ENCODE data around the gene SERPINA7.
"Not testable (repeated sequence)": the region's sequence is repeated elsewhere in the genome, so short reads cannot be mapped to it uniquely, and the experiment has no call there.

SERPINA7 gene

GRCh38 chrX:106038625-106039024 is at the start of gene SERPINA7:
Gene SERPINA7, minus strand, starts transcription at chrX:106038727. Its CDS starts 1,669 bp downstream, at chrX:106037058.
- DNase-seq = no peak

GRCh38 chrX:106069048-106069447 is 30.5 kb upstream of the SERPINA7 start:
- DNase-seq = no peak

- no peak for DNase-seq
These were observed 11.5 kb upstream of the SERPINA7 start for GRCh38 chrX:106050054-106050453.

- DNase-seq = no peak
These were observed 3.8 kb upstream of the SERPINA7 start for GRCh38 chrX:106042296-106042695.

GRCh38 chrX:106040861-106041260 is 2.3 kb upstream of the SERPINA7 start:
- no peak for DNase-seq

GRCh38 chrX:106039920-106040319 is 1.4 kb upstream of the SERPINA7 start:
- no peak for DNase-seq

GRCh38 chrX:106037835-106038473 is 573 bp downstream of the SERPINA7 start:
- DNase-seq = no peak

GRCh38 chrX:106036716-106037115 is 1.8 kb downstream of the SERPINA7 start:
- DNase-seq = no peak

- no peak for DNase-seq
These were observed 3.5 kb downstream of the SERPINA7 start for GRCh38 chrX:106035064-106035463.

- DNase-seq = no peak
These were observed 14.6 kb downstream of the SERPINA7 start for GRCh38 chrX:106023947-106024346.

GRCh38 chrX:106022238-106022637 is 16.3 kb downstream of the SERPINA7 start:
- DNase-seq = no peak

GRCh38 chrX:106014119-106014775 is 24.3 kb downstream of the SERPINA7 start:
- DNase-seq = no peak

- no peak for DNase-seq
These were observed 29.4 kb downstream of the SERPINA7 start for GRCh38 chrX:106009145-106009544.

- no peak for DNase-seq
These were observed 30.7 kb downstream of the SERPINA7 start for GRCh38 chrX:106007815-106008214.

- no peak for DNase-seq
These were observed 32.8 kb downstream of the SERPINA7 start for GRCh38 chrX:106005684-106006083.

GRCh38 chrX:106000609-106001008 is 37.9 kb downstream of the SERPINA7 start:
- DNase-seq = not testable (repeated sequence)

- DNase-seq = no peak
These were observed 38.3 kb downstream of the SERPINA7 start for GRCh38 chrX:106000203-106000602.

- DNase-seq = no peak
These were observed 39.2 kb downstream of the SERPINA7 start for GRCh38 chrX:105999294-105999693.

GRCh38 chrX:105988487-105988886 is 50.0 kb downstream of the SERPINA7 start:
- not testable (repeated sequence) for DNase-seq
